CD14-positive monocyte (primary cell): ENCODE data around the gene PEMT. TPM values are rescaled to one million over a fixed set of nuclear protein-coding genes. Genes with fewer than 3 reads are reported as not detected.

Experiments used
- DNase-seq, 3 donors: peaks; one replicate each; pipeline ENCODE4 v3.0.0-alpha.2; 2011 to 2022
- H2AFZ ChIP-seq: 2 replicates; pipeline ENCODE4 v1.6.0; 2012; ENCODE audit warnings: mild to moderate bottlenecking, low read depth, low read length, inconsistent platforms; ENCODE audit not compliant: insufficient read depth, poor library complexity, severe bottlenecking
- H3K27ac ChIP-seq, 2 donors: 1 replicate in 1 of 2; 2 replicates in 1 of 2; pipeline ENCODE4 v1.5.1; 2012 to 2013; ENCODE audit warnings: low read length in 2 of 2, control low read depth in 1 of 2, inconsistent platforms in 1 of 2, low read depth in 1 of 2, mild to moderate bottlenecking in 1 of 2
- H3K27me3 ChIP-seq, 2 donors: one replicate each; pipeline versions ENCODE4 v1.6.0 to v1.6.1; 2011 to 2013; ENCODE audit warnings: low read length in 2 of 2; ENCODE audit not compliant: control insufficient read depth in 2 of 2, insufficient read depth in 2 of 2
- H3K36me3 ChIP-seq, 2 donors: replicated peaks in 1 of 2; 1 replicate in 1 of 2; 2 replicates in 1 of 2; pipeline versions ENCODE4 v1.5.1 to v1.6.1; 2012 to 2013; ENCODE audit warnings: low read length in 2 of 2, control low read depth in 1 of 2, inconsistent platforms in 1 of 2, mild to moderate bottlenecking in 1 of 2; ENCODE audit not compliant: insufficient read depth in 2 of 2, control insufficient read depth in 1 of 2
- H3K4me1 ChIP-seq, 2 donors: 1 replicate in 1 of 2; 2 replicates in 1 of 2; pipeline versions ENCODE4 v1.5.1 to v1.6.1; 2012 to 2013; ENCODE audit warnings: low read length in 2 of 2, control low read depth in 1 of 2, inconsistent platforms in 1 of 2, mild to moderate bottlenecking in 1 of 2, moderate library complexity in 1 of 2; ENCODE audit not compliant: insufficient read depth in 2 of 2, control insufficient read depth in 1 of 2
- H3K4me2 ChIP-seq: replicated peaks from 2 replicates; pipeline ENCODE3; 2012; ENCODE audit warnings: low read length, moderate library complexity, mild to moderate bottlenecking; ENCODE audit not compliant: poor library complexity, severe bottlenecking; ENCODE audit errors: extremely low read depth
- H3K4me3 ChIP-seq, 3 experiments: fragments of 200-600 bp in 1 of 3; sonication (generic) in 1 of 3; replicated peaks in 1 of 3; 1 replicate in 2 of 3; 2 replicates in 1 of 3; pipeline ENCODE4 v1.5.1; 2011 to 2013; ENCODE audit warnings: low read length in 3 of 3, mild to moderate bottlenecking in 3 of 3, control low read depth in 2 of 3, low read depth in 2 of 3, inconsistent platforms in 1 of 3, moderate library complexity in 1 of 3
- H3K79me2 ChIP-seq: 2 replicates; pipeline ENCODE4 v1.6.0; 2012; ENCODE audit warnings: mild to moderate bottlenecking, control low read depth, inconsistent platforms, low read length, moderate library complexity; ENCODE audit not compliant: insufficient read depth
- H3K9ac ChIP-seq: 2 replicates; pipeline ENCODE4 v1.6.0; 2017; ENCODE audit warnings: low read length, mild to moderate bottlenecking; ENCODE audit not compliant: insufficient read depth, poor library complexity, severe bottlenecking
- H3K9me3 ChIP-seq, 2 donors: replicated peaks in 1 of 2; 1 replicate in 1 of 2; 2 replicates in 1 of 2; pipeline versions ENCODE4 v1.5.1 to v1.6.1; 2012 to 2013; ENCODE audit warnings: low read length in 2 of 2, control low read depth in 1 of 2; ENCODE audit not compliant: control insufficient read depth in 1 of 2, insufficient read depth in 1 of 2
- H4K20me1 ChIP-seq: 2 replicates; pipeline ENCODE4 v1.6.0; 2012; ENCODE audit warnings: mild to moderate bottlenecking, low read length, control low read depth, moderate library complexity; ENCODE audit not compliant: insufficient read depth
- H3K27ac Mint-ChIP-seq, 7 donors: one replicate each; pipeline ENCODE4 v1.8.0; 2020; ENCODE audit warnings: mild to moderate bottlenecking in 7 of 7, mixed read lengths in 7 of 7, moderate library complexity in 6 of 7, inconsistent platforms in 2 of 7
- H3K27me3 Mint-ChIP-seq, 3 donors: one replicate each; pipeline ENCODE4 v1.8.0; 2021 to 2022; ENCODE audit warnings: low read depth in 3 of 3, mild to moderate bottlenecking in 3 of 3, mixed read lengths in 3 of 3, moderate library complexity in 3 of 3, inconsistent platforms in 1 of 3
- H3K36me3 Mint-ChIP-seq, 2 donors: one replicate each; pipeline ENCODE4 v1.8.0; 2020; ENCODE audit warnings: mixed read lengths in 2 of 2, inconsistent platforms in 1 of 2, mild to moderate bottlenecking in 1 of 2
- H3K4me1 Mint-ChIP-seq: one replicate; pipeline ENCODE4 v1.8.0; 2020; ENCODE audit warnings: mild to moderate bottlenecking, mixed read lengths
- H3K4me3 Mint-ChIP-seq, 2 donors: one replicate each; pipeline ENCODE4 v1.8.0; 2020; ENCODE audit warnings: mild to moderate bottlenecking in 2 of 2, mixed read lengths in 2 of 2, moderate library complexity in 1 of 2
- H3K9me3 Mint-ChIP-seq, 7 donors: one replicate each; pipeline ENCODE4 v1.8.0; 2020 to 2022; ENCODE audit warnings: mixed read lengths in 7 of 7, mild to moderate bottlenecking in 6 of 7, moderate library complexity in 6 of 7, inconsistent platforms in 2 of 7
- CTCF ChIP-seq: fragments of 200-600 bp; IDR thresholded peaks from one replicate; pipeline ENCODE4 v1.8.0; 2022; ENCODE audit warnings: antibody characterized with exemption, mild to moderate bottlenecking
- WGBS: methylation state at CpG from one replicate; pipeline ENCODE4 v1.1.5; 2013; ENCODE audit warnings: missing lambda C conversion rate; ENCODE audit not compliant: insufficient coverage; 5-methylcytosine and 5-hydroxymethylcytosine counted together
- intact Hi-C, 2 donors: fragments of 100-400 bp; cut with micrococcal nuclease; formaldehyde crosslinking; loops; one replicate each; pipeline versions ENCODE4 v1.15.0 to v1.15.1; 2023
- polyA plus RNA-seq, 3 donors: library from polyadenylated mRNA; depleted of rRNA in 1 of 3; unstranded in 2 of 3; stranded (reverse) in 1 of 3; fragments of 300-500 nt in 2 of 3; fragments of >200 nt in 1 of 3; fragmentation: Illumina TruSeq in 2 of 3; gene quantifications; 1 replicate in 2 of 3; 2 replicates in 1 of 3; pipeline ENCODE4 v1.2.3, GENCODE V29; 2012 to 2021

The PEMT gene
- polyA plus RNA-seq, 3 donors: 26.7 to 41.0 (median 38.4) TPM

GRCh38 chr17:17564323-17564722 lies 27.2 kb downstream of the PEMT start:
- Histone ChIP-seq H3K27me3 (no peaks in the 10 kb centered on the region), H3K36me3 (no peaks in the 10 kb centered on the region), H3K9ac (no peak overlapping the region), H3K27ac (no peak overlapping the region), H3K9me3 (no peaks in the 10 kb centered on the region), H3K4me3 (no peak overlapping the region), H2AFZ (no peak overlapping the region), H3K4me2 (no peak overlapping the region), H3K79me2 (no peaks in the 10 kb centered on the region), H4K20me1 (no peaks in the 10 kb centered on the region), H3K4me1 (peaks cover 6 to 10% of the 10 kb centered on the region in 2 donors)
- Mint-ChIP-seq H3K4me1 (peaks cover 5% of the 10 kb centered on the region), H3K9me3 (no peaks in the 10 kb centered on the region), H3K27ac (peak overlapping the region in 1 of 7 donors; percentile 23), H3K36me3 (peaks cover 0 to 2% of the 10 kb centered on the region in 2 donors), H3K4me3 (peak overlapping the region in 1 of 2 donors; percentile 12), H3K27me3 (no peaks in the 10 kb centered on the region)
- TF ChIP-seq CTCF: no peak
- intact Hi-C loops: no loop called here
- no peak for DNase-seq
- 98% methylated on average over 4 of the region's 4 CpGs for WGBS

GRCh38 chr17:17563530-17563929 lies 28.0 kb downstream of the PEMT start:
- Mint-ChIP-seq H3K9me3 (no peaks in the 10 kb centered on the region), H3K4me1 (peaks cover 5% of the 10 kb centered on the region), H3K27me3 (no peaks in the 10 kb centered on the region), H3K4me3 (no peak overlapping the region), H3K27ac (no peak overlapping the region), H3K36me3 (peaks cover 0 to 2% of the 10 kb centered on the region in 2 donors)
- no peak overlapping the region for H2AFZ ChIP-seq
- H3K27me3 ChIP-seq: no peaks in the 10 kb centered on the region
- intact Hi-C loops: no loop called here
- H3K79me2 ChIP-seq: no peaks in the 10 kb centered on the region
- H3K27ac ChIP-seq: no peak overlapping the region
- TF ChIP-seq CTCF: no peak
- 93% methylated on average over 7 of the region's 13 CpGs for WGBS
- no peaks in the 10 kb centered on the region for H4K20me1 ChIP-seq
- peaks cover 6 to 10% of the 10 kb centered on the region in 2 donors for H3K4me1 ChIP-seq
- no peak overlapping the region for H3K9ac ChIP-seq
- no peak for DNase-seq
- H3K36me3 ChIP-seq: no peaks in the 10 kb centered on the region
- H3K4me2 ChIP-seq: no peak overlapping the region
- no peak overlapping the region for H3K4me3 ChIP-seq
- no peaks in the 10 kb centered on the region for H3K9me3 ChIP-seq
